NB4 (cell line): ENCODE measurements around the gene PRR35.

Source experiments
- DNase-seq: peaks from one replicate; pipeline ENCODE4 v3.0.0; 2010; ENCODE audit warnings: low read depth
- H3K4me3 ChIP-seq: one replicate; pipeline ENCODE4 v1.5.1; 2011; ENCODE audit warnings: mild to moderate bottlenecking, low read depth, low read length, moderate library complexity
- MYC ChIP-seq: IDR thresholded peaks from 2 replicates; pipeline ENCODE4 v1.6.1; 2011; ENCODE audit warnings: low read depth, low read length
- POLR2A ChIP-seq: IDR thresholded peaks from 2 replicates; pipeline ENCODE4 v1.6.1; 2011; ENCODE audit warnings: mild to moderate bottlenecking; ENCODE audit not compliant: insufficient read length; ENCODE audit errors: extremely low read depth
- TF ChIP-seq, protein P1 (sequence below): IDR thresholded peaks from one replicate; pipeline ENCODE4 v1.5.1; 2012; ENCODE audit warnings: low read depth, low read length
- TF ChIP-seq, protein P2 (sequence below): IDR thresholded peaks from 2 replicates; pipeline ENCODE4 v1.6.1; 2011; ENCODE audit warnings: low read depth, low read length

Gene PRR35

DNA sequence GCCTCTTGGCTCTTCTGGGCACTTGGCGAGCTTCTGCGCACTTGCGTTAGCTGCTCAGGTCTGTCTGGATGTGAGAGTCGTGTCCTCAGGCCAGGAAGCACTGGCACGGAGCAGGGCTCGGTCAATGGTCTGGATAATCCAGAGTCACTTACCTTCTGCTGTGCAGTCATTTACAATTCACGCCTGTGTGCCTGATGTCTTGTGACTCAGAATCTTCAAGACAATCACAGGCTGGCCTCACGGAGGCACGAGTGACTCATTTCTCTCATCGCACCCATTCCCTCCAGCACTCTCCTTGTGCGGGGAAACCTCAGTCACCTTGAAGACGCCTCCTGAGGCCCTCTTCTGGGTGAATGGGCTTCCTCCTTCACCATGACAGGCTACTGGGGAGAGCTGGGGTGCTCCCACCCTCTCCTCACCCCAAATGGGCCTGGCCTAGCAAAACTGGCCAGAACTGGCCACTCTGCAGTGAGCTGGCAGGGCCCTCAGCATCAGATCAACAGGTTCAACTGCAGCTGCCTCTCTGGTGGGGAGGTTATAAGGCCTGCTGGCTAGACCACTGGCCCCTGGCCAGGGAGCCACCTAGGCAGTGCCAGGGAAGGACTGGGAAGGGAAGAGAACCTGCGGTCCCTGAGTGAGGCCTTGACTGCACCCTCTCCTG, 34.5 kb upstream of the PRR35 start:
- no peak for TF ChIP-seq POLR2A
- TF ChIP-seq, protein P1, sequence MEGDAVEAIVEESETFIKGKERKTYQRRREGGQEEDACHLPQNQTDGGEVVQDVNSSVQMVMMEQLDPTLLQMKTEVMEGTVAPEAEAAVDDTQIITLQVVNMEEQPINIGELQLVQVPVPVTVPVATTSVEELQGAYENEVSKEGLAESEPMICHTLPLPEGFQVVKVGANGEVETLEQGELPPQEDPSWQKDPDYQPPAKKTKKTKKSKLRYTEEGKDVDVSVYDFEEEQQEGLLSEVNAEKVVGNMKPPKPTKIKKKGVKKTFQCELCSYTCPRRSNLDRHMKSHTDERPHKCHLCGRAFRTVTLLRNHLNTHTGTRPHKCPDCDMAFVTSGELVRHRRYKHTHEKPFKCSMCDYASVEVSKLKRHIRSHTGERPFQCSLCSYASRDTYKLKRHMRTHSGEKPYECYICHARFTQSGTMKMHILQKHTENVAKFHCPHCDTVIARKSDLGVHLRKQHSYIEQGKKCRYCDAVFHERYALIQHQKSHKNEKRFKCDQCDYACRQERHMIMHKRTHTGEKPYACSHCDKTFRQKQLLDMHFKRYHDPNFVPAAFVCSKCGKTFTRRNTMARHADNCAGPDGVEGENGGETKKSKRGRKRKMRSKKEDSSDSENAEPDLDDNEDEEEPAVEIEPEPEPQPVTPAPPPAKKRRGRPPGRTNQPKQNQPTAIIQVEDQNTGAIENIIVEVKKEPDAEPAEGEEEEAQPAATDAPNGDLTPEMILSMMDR = no peak
- TF ChIP-seq, protein P2, sequence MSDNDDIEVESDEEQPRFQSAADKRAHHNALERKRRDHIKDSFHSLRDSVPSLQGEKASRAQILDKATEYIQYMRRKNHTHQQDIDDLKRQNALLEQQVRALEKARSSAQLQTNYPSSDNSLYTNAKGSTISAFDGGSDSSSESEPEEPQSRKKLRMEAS = no peak; the same call in 1 of the 2 replicates
- TF ChIP-seq MYC = no peak
- H3K4me3 ChIP-seq = peak overlapping the region; percentile 69
- DNase-seq = peak; percentile 76

DNA sequence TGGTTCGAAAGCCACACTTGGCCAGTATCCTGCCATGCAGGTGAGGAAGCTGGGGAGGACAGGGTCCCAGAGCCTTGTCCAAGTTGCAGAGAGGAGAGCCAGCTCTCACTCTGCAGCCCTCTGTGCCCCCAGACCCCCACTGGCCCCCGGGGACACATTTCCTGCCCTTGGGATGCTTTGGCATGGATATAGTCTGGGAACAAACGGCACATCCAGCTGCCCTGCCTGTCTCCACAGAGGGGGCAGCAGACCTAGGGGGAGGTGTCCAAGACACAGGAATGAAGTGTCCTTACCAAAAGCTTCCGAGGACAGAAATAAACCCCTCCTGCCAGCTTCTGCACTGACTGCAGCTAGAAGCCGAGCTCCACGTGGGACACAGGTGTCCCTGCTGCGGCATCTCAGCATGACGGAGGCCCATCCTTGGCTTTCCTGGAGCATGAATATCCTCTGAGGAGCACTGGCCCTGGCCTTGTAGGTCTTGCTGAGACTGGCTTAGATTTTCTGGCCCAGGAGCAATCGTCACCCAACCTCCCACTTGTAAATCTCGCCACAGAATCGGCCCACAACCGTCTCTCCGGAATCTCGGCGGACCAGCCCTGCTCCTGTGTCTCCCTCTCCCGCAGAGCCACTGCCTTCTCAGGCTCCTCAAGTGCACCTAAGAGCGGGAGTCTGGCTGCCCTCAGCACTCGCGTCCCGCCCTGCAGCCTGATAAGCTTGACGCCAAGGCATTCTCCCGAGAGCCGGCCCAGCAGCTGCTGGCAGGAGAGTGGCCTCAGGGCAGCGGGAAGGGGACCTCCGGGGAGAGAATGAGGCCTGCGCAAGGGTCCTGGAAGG, 33.8 kb upstream of the PRR35 start:
- peak overlapping the region; percentile 69 for H3K4me3 ChIP-seq
- TF ChIP-seq, protein P2 = peak; percentile 45
- no peak for TF ChIP-seq POLR2A
- TF ChIP-seq, protein P1 = no peak
- TF ChIP-seq MYC = no peak
- DNase-seq = peak; percentile 52

DNA sequence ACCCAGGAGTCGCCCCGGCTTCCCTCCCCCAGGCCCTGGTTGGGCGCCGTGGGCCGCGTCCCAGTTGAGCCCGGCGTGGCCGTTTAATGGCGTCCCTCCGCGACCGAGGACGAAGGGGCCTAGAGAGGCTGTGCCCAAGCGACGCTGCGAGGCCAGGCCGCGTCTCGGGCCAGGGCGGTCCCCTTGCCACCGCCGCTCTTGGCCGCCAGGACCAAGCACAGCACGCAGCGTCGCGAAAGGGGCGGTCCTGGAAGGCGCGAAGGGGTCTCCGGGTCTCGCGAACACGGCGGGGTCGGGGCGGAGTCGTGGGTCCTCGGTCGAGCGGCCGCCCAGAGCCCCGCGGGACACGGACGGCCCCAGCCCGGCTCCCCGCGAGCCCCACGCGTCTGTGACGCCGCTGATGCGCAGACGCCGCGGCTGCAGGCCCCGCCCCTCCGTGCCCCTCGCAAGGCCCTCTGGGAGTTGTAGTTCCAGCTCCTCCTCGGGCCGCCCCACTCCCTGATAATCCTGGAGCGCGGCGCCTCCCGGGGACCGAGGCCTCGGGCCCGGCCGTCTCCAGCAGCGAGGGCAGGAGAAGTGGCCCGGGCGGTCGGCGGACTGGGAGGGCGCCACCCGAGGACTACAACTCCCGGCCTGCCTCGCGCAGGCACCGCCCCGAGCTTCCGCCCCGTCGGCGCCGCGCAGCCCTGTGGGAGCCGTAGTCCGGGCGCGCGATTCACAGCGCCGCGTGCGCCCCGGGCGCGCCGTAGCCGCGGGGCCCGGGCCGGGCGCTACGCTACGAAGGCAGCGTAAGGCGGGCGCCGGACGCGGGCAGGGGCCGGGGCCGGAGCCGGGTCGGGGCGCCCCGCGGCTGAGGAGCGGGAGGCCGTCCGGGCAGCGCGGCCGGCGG, 32.9 kb upstream of the PRR35 start, which contains the start of gene CAPN15:
CAPN15 (plus strand) TSS at position 698 of the 889 bp plus-strand sequence. CDS start 19,127 bp downstream, outside the sequence.
- peak; percentile 87 for DNase-seq
- peak within 1 kb of the TSS; percentile 79 for H3K4me3 ChIP-seq
- TF ChIP-seq, protein P2 = no peak
- TF ChIP-seq MYC (0 out of 2 replicates have a peak, but pooled peaks have one; percentile 6), POLR2A (peak; percentile 43)
- TF ChIP-seq, protein P1 = no peak

DNA sequence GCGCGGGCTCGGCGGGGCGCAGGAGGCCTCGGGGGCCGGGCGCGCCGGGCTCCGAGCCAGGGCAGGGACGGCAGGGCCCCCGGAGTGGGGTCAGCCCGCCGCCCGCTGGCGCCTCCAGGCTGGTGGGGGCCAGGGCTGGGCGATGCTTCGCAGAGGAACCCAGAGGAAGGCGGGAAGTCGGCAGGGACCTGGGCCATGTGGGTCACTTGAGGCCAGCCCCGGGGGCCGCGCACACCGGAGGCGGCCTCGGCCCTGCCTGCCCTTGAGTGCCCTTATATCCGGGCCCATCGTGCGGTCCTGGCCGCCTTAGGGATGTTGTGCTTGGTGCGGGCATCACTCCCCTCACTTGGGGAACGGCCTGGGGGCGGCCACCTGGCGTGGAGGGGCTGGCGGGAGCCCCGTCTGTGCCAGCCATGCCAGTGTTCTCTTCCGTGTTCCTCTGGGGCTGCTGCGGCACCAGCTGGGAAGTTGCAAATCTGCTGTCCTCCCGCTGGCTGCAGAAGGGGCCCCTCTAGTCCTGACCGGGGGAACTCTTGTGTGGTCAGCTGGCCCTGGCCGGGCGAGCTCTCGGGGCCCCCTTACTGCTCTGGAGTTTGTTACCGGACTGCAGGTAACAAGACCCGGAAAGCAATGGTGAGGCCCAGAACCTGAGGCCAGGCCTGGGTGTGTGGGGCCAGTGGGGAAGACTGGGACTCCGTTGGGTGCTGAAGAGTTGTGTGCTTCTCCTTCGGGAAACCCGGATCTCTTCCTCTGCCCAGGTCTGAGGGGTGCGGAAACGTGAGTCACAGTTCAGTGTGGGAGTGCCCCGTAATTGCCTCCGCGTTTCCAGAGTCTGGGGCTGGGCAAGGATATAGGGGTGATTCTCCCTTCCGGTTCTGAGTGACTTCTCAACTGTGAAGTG, 31.8 kb upstream of the PRR35 start:
- TF ChIP-seq, protein P2 = peak; percentile 39
- no peak for TF ChIP-seq MYC
- peak overlapping the region; percentile 79 for H3K4me3 ChIP-seq
- peak; percentile 86 for DNase-seq

DNA sequence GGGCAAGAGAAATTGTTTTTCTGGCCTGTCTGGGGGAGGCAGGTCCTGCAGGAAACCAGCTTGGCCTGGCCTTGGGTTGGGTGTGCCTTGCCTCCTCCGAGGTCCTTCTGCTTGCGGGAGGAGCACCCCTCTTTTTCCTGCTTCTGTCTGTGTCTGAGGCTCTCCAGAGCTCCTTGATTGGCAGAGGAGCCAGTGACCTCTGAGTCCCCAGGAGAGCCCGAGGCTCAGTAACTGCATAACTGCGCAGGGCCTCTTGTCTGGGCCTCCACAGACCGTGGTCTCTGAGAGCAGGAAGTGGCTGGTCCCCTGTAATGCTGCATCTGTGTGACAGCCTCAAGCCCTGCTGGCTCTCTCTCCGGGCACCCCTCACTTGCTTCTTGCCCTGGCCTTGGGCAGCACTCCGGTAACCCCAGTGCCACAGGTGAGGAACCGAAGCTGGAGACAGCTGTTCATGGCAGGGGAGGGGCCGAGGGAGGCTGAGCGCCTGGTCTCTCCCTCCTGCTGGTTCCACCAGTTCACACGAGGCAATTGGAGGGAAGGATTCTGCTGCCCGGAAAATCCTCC, 31.1 kb upstream of the PRR35 start:
- peak overlapping the region; percentile 79 for H3K4me3 ChIP-seq
- DNase-seq = no peak
- TF ChIP-seq MYC (no peak), POLR2A (no peak)
- TF ChIP-seq, protein P2 = no peak
- TF ChIP-seq, protein P1 = no peak
